Lung (tissue), 16 donors: ENCODE data around the gene CEP57. TPM values are rescaled to one million over a fixed set of nuclear protein-coding genes. Genes with fewer than 3 reads are reported as not detected.

ENCODE experiments used
- ATAC-seq: fragments of 200-7000 bp; cut with Tn5 transposase; one replicate; pipeline ENCODE4 v1.9.1; 2020; ENCODE audit warnings: moderate number of reproducible peaks; ENCODE audit not compliant: insufficient read depth, low FRiP score
- DNase-seq, 3 donors: peaks; one replicate each; pipeline ENCODE4 v3.0.0-alpha.2; 2013 to 2017
- H3K27ac ChIP-seq, 2 donors: one replicate each; pipeline ENCODE4 v1.5.1; 2013; ENCODE audit warnings: mild to moderate bottlenecking in 2 of 2, moderate library complexity in 2 of 2, control low read depth in 1 of 2, inconsistent platforms in 1 of 2, low read depth in 1 of 2, low read length in 1 of 2
- H3K27me3 ChIP-seq, 3 donors: one replicate each; pipeline ENCODE4 v1.5.1; 2013; ENCODE audit warnings: low read length in 2 of 3; ENCODE audit not compliant: control insufficient read depth in 3 of 3, insufficient read depth in 3 of 3
- H3K36me3 ChIP-seq, 4 donors: one replicate each; pipeline ENCODE4 v1.5.1; 2013; ENCODE audit warnings: low read length in 4 of 4, mild to moderate bottlenecking in 1 of 4, moderate library complexity in 1 of 4; ENCODE audit not compliant: control insufficient read depth in 4 of 4, insufficient read depth in 4 of 4
- H3K4me1 ChIP-seq, 5 donors: one replicate each; pipeline ENCODE4 v1.5.1; 2013; ENCODE audit warnings: low read length in 5 of 5, mild to moderate bottlenecking in 2 of 5, moderate library complexity in 1 of 5; ENCODE audit not compliant: control insufficient read depth in 5 of 5, insufficient read depth in 5 of 5
- H3K4me3 ChIP-seq: one replicate; pipeline ENCODE4 v1.5.1; 2013; ENCODE audit warnings: mild to moderate bottlenecking, control low read depth, moderate library complexity
- H3K9ac ChIP-seq, 2 donors: one replicate each; pipeline ENCODE4 v1.5.1; 2013; ENCODE audit warnings: low read length in 2 of 2, control low read depth in 1 of 2; ENCODE audit not compliant: insufficient read depth in 1 of 2
- H3K9me3 ChIP-seq, 4 donors: one replicate each; pipeline ENCODE4 v1.5.1; 2013; ENCODE audit warnings: low read length in 3 of 4, mild to moderate bottlenecking in 1 of 4, moderate library complexity in 1 of 4; ENCODE audit not compliant: control insufficient read depth in 4 of 4, insufficient read depth in 3 of 4
- WGBS, 2 donors: extraction: QIAGEN DNeasy Blood & Tissue Kit; methylation state at CpG; one replicate each; pipeline ENCODE4 v1.1.7; 2013; 5-methylcytosine and 5-hydroxymethylcytosine counted together
- long read RNA-seq, 5 donors: transcript quantifications; one replicate each; lab custom pipeline, GENCODE V29; 2026
- polyA plus RNA-seq, 2 donors: library from polyadenylated mRNA; stranded (reverse); fragments of 200-250 nt; gene quantifications; one replicate each; pipeline ENCODE4 v1.2.1, GENCODE V29; 2013
- total RNA-seq, 2 donors: library from RNA; depleted of rRNA in 1 of 2; stranded (reverse); fragments of >200 nt in 1 of 2; gene quantifications; one replicate each; pipeline ENCODE4 v1.2.1, GENCODE V29; 2014 to 2021
- TF ChIP-seq, protein P1 (sequence below): IDR thresholded peaks from 2 replicates; pipeline ENCODE4 v1.5.1; 2012; ENCODE audit warnings: mild to moderate bottlenecking; ENCODE audit errors: control extremely low read depth, extremely low read depth
- donor health status: control.
- donor health status: control.
- donor health status: Bipolar disorder and iron deficiency.
- donor health status: healthy.
- donor health status: DM: yes; HTN: yes; CAD: no.

The CEP57 gene
- 10 to 100 TPM; 28.0 to 88.8 TPM for total RNA-seq
- polyA plus RNA-seq: 10 to 100 TPM; 11.3 to 16.9 TPM
- long read RNA-seq, donor 1, transcript CEP57-210 (7 exons, 2,084 nt): major isoform, 11 of 19 reads
- long read RNA-seq, donor 1, transcript CEP57-209 (3 exons, 2,632 nt): minor isoform, 7 of 19 reads
- long read RNA-seq, donor 1, partial matches to known transcripts: 0 of 19 reads
- long read RNA-seq, donor 1, other reads (novel, unspliced or antisense): 0 of 19 reads
- long read RNA-seq, donor 2, transcript CEP57-209 (3 exons, 2,632 nt): major isoform, 5 of 7 reads
- long read RNA-seq, donor 2, partial matches to known transcripts: 0 of 7 reads
- long read RNA-seq, donor 2, other reads (novel, unspliced or antisense): 0 of 7 reads
- long read RNA-seq, donor 3, transcript CEP57-210 (7 exons, 2,084 nt): major isoform, 6 of 17 reads
- long read RNA-seq, donor 3, partial matches to known transcripts: 7 of 17 reads
- long read RNA-seq, donor 3, other reads (novel, unspliced or antisense): 0 of 17 reads
- long read RNA-seq, donor 4, transcript CEP57-210 (7 exons, 2,084 nt): major isoform, 9 of 26 reads
- long read RNA-seq, donor 4, partial matches to known transcripts: 12 of 26 reads
- long read RNA-seq, donor 4, other reads (novel, unspliced or antisense): 0 of 26 reads
- long read RNA-seq, donor 5, transcript CEP57-210 (7 exons, 2,084 nt): major isoform, 19 of 51 reads
- long read RNA-seq, donor 5, transcript CEP57-209 (3 exons, 2,632 nt): minor isoform, 10 of 51 reads
- long read RNA-seq, donor 5, transcript CEP57-202 (11 exons, 3,178 nt): minor isoform, 9 of 51 reads
- long read RNA-seq, donor 5, partial matches to known transcripts: 12 of 51 reads
- long read RNA-seq, donor 5, other reads (novel, unspliced or antisense): 0 of 51 reads

DNA sequence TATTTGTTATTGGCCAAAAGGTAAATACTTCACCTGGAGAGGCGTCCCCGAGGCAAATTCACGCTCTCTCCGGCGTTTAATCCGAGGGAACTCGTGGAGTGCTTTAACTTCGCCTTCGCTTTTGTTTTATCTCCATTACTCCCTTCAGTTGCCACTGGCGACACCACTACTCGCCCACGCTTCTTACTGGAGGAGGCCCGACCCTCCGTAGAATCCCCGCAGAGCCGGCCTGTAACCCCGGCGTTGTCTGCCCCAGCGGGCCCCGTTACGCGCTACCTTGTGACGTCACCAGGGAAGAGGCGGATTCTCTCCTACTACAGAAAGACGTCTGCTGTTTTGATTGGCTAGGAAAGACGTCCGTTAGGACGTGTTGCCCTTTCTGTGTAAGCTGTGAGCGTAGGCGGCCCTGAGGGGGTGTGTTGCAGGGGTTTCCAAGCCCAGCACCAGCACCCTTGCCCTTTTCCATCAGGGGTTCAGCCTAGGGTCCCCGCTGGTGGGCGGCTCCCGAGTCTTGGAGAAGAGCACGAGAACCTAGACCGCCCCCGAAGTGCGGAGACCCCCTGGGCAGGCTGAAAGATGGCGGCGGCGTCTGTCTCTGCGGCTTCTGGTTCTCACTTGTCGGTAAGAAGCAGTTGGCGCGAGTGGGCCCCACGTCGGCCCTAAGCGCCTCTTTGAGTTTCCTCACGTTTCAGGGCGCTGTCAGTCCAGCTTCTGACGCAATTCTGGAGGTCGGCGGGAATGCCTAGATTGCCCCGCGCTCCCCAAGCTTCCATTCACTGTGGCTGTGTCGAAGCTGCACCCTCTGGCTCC lies at the start of gene CEP57:
CEP57 (plus strand) TSS at position 376 of the 810 bp plus-strand sequence; CDS start at position 577, 201 bp downstream.
- Histone ChIP-seq H3K27ac (peak within 1 kb of the TSS; percentile 87 to 98), H3K9ac (peak within 1 kb of the TSS; percentile 92 to 94), H3K36me3 (peaks cover 0 to 13% (median 8%) of the 10 kb centered on the region in 4 donors), H3K9me3 (no peaks in the 10 kb centered on the region), H3K27me3 (no peaks in the 10 kb centered on the region), H3K4me3 (peak within 1 kb of the TSS; percentile 87), H3K4me1 (peaks cover 0 to 23% (median 14%) of the 10 kb centered on the region in 5 donors)
- TF ChIP-seq, protein P1, sequence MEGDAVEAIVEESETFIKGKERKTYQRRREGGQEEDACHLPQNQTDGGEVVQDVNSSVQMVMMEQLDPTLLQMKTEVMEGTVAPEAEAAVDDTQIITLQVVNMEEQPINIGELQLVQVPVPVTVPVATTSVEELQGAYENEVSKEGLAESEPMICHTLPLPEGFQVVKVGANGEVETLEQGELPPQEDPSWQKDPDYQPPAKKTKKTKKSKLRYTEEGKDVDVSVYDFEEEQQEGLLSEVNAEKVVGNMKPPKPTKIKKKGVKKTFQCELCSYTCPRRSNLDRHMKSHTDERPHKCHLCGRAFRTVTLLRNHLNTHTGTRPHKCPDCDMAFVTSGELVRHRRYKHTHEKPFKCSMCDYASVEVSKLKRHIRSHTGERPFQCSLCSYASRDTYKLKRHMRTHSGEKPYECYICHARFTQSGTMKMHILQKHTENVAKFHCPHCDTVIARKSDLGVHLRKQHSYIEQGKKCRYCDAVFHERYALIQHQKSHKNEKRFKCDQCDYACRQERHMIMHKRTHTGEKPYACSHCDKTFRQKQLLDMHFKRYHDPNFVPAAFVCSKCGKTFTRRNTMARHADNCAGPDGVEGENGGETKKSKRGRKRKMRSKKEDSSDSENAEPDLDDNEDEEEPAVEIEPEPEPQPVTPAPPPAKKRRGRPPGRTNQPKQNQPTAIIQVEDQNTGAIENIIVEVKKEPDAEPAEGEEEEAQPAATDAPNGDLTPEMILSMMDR: no peak
- ATAC-seq (peak; percentile 87), DNase-seq (peak; percentile 97 to 99 (median 99))
- 0% methylated on average over 53 to 55 of the region's 55 CpGs for WGBS, 2 donors

DNA sequence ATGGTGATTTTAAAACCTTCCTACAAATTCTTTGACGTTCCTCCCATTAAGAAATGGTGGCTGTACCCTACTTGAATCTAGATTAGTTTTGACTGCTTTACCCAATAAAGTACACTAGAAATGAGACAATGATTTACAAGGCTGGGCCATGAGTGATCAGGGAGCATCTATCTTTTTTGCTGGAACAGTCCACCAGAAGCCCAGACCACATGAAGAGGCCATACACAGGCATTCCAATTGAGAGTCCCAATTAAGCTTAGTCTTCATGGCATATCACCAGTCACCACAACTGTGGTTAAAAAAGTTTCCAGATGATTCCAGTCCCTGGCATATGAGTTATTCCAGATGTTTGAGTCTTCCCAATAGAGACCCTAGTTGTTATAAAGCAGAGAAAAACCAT lies 40.2 kb upstream of the CEP57 start:
- no peak overlapping the region for H3K4me3 ChIP-seq

DNA sequence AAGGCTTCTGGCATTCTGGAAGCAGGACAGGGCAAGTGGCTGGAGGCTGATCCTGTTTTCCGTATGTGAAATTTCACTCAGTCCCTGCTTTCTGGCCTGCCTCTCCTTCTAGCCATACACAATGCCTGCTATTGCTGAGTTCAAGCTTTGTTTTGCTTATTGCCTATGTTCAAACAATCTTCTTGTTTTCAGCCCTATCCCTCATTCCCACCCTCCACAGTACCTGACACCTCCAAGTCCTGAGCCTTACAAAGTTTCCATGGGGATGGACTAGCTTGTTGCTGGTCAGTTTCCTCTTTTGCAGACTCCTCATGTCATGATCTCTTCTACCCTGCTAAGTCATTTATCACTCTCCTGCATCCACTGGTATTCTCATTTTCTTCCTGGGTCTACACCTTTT lies 38.8 kb upstream of the CEP57 start:
- WGBS, 2 donors: 94 to 95% methylated on average over 1 of the region's 1 CpG
- H3K9me3 ChIP-seq: no peaks in the 10 kb centered on the region
- TF ChIP-seq, protein P1: no peak

More for the DNA sequence above, 40.2 kb upstream of the CEP57 start:
- Histone ChIP-seq H3K9me3 (no peaks in the 10 kb centered on the region), H3K27me3 (no peaks in the 10 kb centered on the region), H3K9ac (no peak overlapping the region), H3K27ac (no peak overlapping the region), H3K36me3 (no peaks in the 10 kb centered on the region), H3K4me1 (no peaks in the 10 kb centered on the region)
- DNase-seq: no peak
- ATAC-seq: no peak
- 73 to 92% methylated on average over 1 of the region's 1 CpG for WGBS, 2 donors
- TF ChIP-seq, protein P1: no peak

More for the DNA sequence above, 38.8 kb upstream of the CEP57 start:
- Histone ChIP-seq H3K27me3 (no peaks in the 10 kb centered on the region), H3K27ac (no peak overlapping the region), H3K9ac (no peak overlapping the region), H3K4me3 (no peak overlapping the region), H3K36me3 (no peaks in the 10 kb centered on the region), H3K4me1 (no peaks in the 10 kb centered on the region)
- no peak for ATAC-seq
- no peak for DNase-seq
